Common myeloid progenitor, CD34-positive (primary cell): ENCODE data around the gene LATS1.

Experiments used
- CTCF ChIA-PET: fragments of 350-600 bp; sonication (Branson Sonifier 250); formaldehyde crosslinking; loops from one replicate; lab custom pipeline; 2021; ENCODE audit warnings: antibody characterized with exemption; lab: Charles Lee
- POLR2A ChIA-PET: fragments of 350-600 bp; sonication (Branson Sonifier 250); formaldehyde crosslinking; loops from one replicate; lab custom pipeline; 2021; ENCODE audit warnings: antibody characterized with exemption; lab: Charles Lee
- DNase-seq, 3 donors: peaks; one replicate each; pipeline versions ENCODE4 v3.0.0 to v3.0.0-alpha.2; 2013
- H3K27ac ChIP-seq, 2 experiments: 1 replicate in 1 of 2; 2 replicates in 1 of 2; pipeline ENCODE4 v1.7.0; 2013; ENCODE audit warnings: inconsistent platforms in 2 of 2, low read length in 2 of 2, mild to moderate bottlenecking in 2 of 2, low read depth in 1 of 2, moderate library complexity in 1 of 2; ENCODE audit not compliant: severe bottlenecking in 2 of 2, insufficient read depth in 1 of 2, poor library complexity in 1 of 2
- H3K27me3 ChIP-seq, 5 experiments: replicated peaks in 2 of 5; 1 replicate in 3 of 5; 2 replicates in 2 of 5; pipeline versions ENCODE4 v1.6.1 to v1.7.0; 2013; ENCODE audit warnings: low read length in 4 of 5, mild to moderate bottlenecking in 2 of 5, moderate library complexity in 2 of 5, inconsistent platforms in 1 of 5; ENCODE audit not compliant: insufficient read depth in 5 of 5, control insufficient read depth in 4 of 5
- H3K36me3 ChIP-seq, 4 experiments: 1 replicate in 2 of 4; 2 replicates in 2 of 4; pipeline versions ENCODE4 v1.6.1 to v1.7.0; 2013; ENCODE audit warnings: low read length in 3 of 4, control low read depth in 1 of 4, mild to moderate bottlenecking in 1 of 4; ENCODE audit not compliant: control insufficient read depth in 4 of 4, insufficient read depth in 4 of 4
- H3K4me1 ChIP-seq, 4 experiments: 1 replicate in 3 of 4; 2 replicates in 1 of 4; pipeline versions ENCODE4 v1.6.1 to v1.7.1; 2013; ENCODE audit warnings: low read length in 3 of 4, mild to moderate bottlenecking in 3 of 4, control low read depth in 1 of 4, inconsistent platforms in 1 of 4, moderate library complexity in 1 of 4; ENCODE audit not compliant: control insufficient read depth in 4 of 4, insufficient read depth in 4 of 4; ENCODE audit errors: control extremely low read depth in 1 of 4
- H3K4me3 ChIP-seq, 7 experiments: 1 replicate in 4 of 7; 2 replicates in 3 of 7; pipeline versions ENCODE4 v1.5.1 to v1.7.0; 2013; ENCODE audit warnings: mild to moderate bottlenecking in 7 of 7, low read length in 6 of 7, moderate library complexity in 6 of 7, inconsistent platforms in 2 of 7, low read depth in 2 of 7, control low read depth in 1 of 7; ENCODE audit not compliant: insufficient read depth in 4 of 7, control insufficient read depth in 1 of 7; ENCODE audit errors: extremely low read depth in 1 of 7
- H3K9me3 ChIP-seq, 5 experiments: 1 replicate in 4 of 5; 2 replicates in 1 of 5; pipeline versions ENCODE4 v1.6.1 to v1.7.1; 2013; ENCODE audit warnings: low read length in 4 of 5, mild to moderate bottlenecking in 2 of 5, inconsistent platforms in 1 of 5, low read depth in 1 of 5, moderate library complexity in 1 of 5; ENCODE audit not compliant: control insufficient read depth in 4 of 5, insufficient read depth in 2 of 5; ENCODE audit errors: control extremely low read depth in 1 of 5
- WGBS: methylation state at CpG from one replicate; pipeline ENCODE4 v1.1.5; 2013; ENCODE audit not compliant: insufficient coverage; 5-methylcytosine and 5-hydroxymethylcytosine counted together

Gene LATS1

DNA sequence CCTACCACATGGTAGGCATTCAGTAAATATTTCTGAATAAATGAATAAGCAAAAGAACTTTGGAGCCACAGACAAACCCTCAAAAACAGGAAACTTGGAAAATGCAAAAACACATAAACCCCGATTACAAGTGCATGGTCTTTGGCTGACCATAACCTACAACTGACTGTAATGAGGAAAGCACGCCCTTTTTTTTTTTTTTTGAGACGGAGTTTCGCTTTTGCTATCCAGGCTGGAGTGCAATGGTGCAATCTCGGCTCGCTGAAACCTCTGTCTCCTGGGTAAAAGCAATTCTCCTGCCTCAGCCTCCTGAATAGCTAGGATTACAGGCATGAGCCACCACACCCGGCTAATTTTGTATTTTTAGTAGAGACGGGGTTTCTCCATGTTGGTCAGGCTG is 11.9 kb upstream of the LATS1 start:
- 81% methylated on average over 6 of the region's 8 CpGs for WGBS
- POLR2A ChIA-PET, result no interaction called here
- Histone ChIP-seq H3K4me3 (no peak overlapping the region), H3K27me3 (no peaks in the 10 kb centered on the region), H3K27ac (peak overlapping the region in 1 of 2 experiments; percentile 67), H3K4me1 (peaks cover 6 to 28% (median 21%) of the 10 kb centered on the region in 4 experiments), H3K36me3 (peaks cover 4 to 49% (median 26%) of the 10 kb centered on the region in 4 experiments), H3K9me3 (no peaks in the 10 kb centered on the region)
- no peak for DNase-seq
- CTCF ChIA-PET, result no interaction called here

DNA sequence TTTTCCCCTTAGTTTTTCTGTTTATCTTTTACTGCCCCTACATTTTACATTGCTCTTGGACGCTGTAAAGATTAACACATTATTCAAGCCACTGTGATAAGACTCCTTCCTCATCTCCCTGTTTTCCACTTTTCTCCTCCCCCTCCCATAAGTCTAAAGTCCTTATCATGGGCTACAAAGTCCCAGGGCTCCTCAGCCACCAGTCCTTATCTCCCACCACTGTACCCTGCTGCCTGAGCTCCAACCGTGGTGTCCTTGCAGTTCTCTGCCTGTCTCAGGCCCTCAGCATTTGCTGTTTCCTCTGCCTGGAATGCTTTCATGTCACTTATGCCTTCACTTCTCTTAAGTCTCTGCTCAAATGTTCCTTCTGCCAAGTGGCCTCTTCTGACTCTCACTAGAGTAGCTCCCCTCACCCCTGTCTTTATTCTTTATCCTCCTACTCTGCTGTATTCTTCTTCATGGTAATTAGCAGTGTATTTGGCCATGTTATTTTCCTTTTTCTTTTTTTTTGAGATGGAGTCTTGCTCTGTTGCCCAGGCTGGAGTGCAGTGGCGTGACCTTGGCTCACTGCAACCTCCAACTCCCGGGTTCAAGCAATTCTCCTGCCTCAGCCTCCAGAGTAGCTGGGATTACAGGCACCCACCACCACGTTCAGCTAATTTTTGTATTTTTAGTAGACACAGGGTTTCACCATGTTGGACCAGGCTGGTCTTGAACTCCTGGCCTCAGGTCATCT is 10.8 kb upstream of the LATS1 start:
- no peaks in the 10 kb centered on the region for H3K27me3 ChIP-seq
- peaks cover 4 to 49% (median 24%) of the 10 kb centered on the region in 4 experiments for H3K36me3 ChIP-seq
- no peaks in the 10 kb centered on the region for H3K9me3 ChIP-seq
- peak overlapping the region in 4 of 7 experiments; percentile 6 to 41 (median 30) for H3K4me3 ChIP-seq
- peaks cover 6 to 28% (median 21%) of the 10 kb centered on the region in 4 experiments for H3K4me1 ChIP-seq
- ChIA-PET CTCF (interaction anchor here (0.8 to 1.4 kb wide), 3 partner anchors 10 to 25 kb away, joined by 3 to 5 read pairs (median 4); partner anchors contain the start of gene LATS1), POLR2A (no interaction called here)
- H3K27ac ChIP-seq, result peak overlapping the region in 1 of 2 experiments; percentile 67
- peak in 2 of 3 donors; percentile 29 to 51 for DNase-seq
- 65% methylated on average over 5 of the region's 5 CpGs for WGBS

DNA sequence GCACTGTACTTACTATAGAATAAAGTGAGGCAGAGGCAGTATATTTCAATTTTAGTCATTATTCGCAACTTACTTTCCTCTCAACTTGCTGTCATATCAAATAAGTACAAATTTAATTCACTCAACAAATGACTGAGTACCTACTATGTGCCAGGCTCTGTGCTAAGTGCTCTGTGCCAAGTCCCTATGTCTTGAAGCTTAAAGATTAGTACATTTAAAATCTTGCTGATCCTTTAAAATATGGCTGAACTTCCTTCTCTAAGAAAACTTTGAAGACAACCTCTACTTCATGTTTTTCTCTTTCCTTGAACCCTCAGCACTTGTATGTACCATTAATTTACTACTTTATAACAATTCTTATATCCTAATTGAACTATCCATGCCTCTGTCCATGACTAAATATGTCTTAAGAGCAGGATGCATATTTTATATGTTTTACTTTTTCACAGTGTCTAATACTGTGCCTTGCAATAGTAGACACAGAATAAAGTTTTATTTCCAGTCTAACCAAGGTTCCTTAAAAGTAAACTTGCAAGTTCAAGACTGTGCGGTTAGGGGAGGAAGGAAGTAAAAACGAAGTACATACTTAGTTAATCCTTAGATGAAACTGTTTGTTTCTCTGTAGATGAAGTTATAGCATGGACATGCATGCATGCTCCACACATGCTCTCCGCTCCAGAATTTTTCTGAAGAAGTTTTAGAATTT is 10.0 kb upstream of the LATS1 start:
- Histone ChIP-seq H3K9me3 (no peaks in the 10 kb centered on the region), H3K4me3 (peak overlapping the region in 3 of 7 experiments; percentile 6 to 41 (median 33)), H3K4me1 (peaks cover 6 to 28% (median 21%) of the 10 kb centered on the region in 4 experiments), H3K36me3 (peaks cover 4 to 44% (median 23%) of the 10 kb centered on the region in 4 experiments), H3K27me3 (no peaks in the 10 kb centered on the region), H3K27ac (peak overlapping the region in 1 of 2 experiments; percentile 67)
- DNase-seq, result peak; percentile 56 to 90 (median 80)
- ChIA-PET POLR2A (no interaction called here), CTCF (interaction anchor here (0.8 to 1.4 kb wide), 3 partner anchors 10 to 26 kb away, joined by 3 to 5 read pairs (median 4); partner anchors contain the start of gene LATS1)
- WGBS, result 0% methylated on average over 1 of the region's 4 CpGs

DNA sequence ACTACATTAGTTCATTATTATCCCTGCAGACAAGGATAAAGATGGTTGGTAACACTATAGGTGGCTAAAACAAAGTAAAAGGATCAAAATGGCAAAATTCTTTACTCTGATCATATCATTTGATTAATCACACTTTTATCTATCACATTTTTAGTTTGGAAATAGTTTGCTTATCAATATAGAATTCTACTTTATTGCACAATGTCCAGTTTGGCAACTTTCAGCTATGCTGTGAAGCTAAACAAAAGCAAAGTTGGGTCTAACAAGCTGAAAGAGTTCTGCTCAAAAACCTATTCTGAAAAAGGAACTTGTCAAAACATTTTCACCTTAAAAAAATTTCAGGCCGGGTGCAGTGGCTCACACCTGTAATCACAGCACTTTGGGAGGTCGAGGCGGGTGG is 7.9 kb upstream of the LATS1 start:
- Histone ChIP-seq H3K27me3 (no peaks in the 10 kb centered on the region), H3K4me1 (peaks cover 6 to 28% (median 21%) of the 10 kb centered on the region in 4 experiments), H3K4me3 (no peak overlapping the region), H3K36me3 (peaks cover 4 to 41% (median 17%) of the 10 kb centered on the region in 4 experiments), H3K9me3 (no peaks in the 10 kb centered on the region), H3K27ac (no peak overlapping the region)
- WGBS, result 82% methylated on average over 2 of the region's 3 CpGs
- CTCF ChIA-PET, result interaction anchor here (0.7 to 3.6 kb wide), 5 partner anchors 20 to 110 kb away, joined by 3 to 15 read pairs (median 3); partner anchors contain the start of gene NUP43
- no peak for DNase-seq
- POLR2A ChIA-PET, result interaction anchor here (1.2 kb wide), 1 partner anchor 8 kb away, joined by 3 read pairs; the partner anchor contains the start of gene LATS1

DNA sequence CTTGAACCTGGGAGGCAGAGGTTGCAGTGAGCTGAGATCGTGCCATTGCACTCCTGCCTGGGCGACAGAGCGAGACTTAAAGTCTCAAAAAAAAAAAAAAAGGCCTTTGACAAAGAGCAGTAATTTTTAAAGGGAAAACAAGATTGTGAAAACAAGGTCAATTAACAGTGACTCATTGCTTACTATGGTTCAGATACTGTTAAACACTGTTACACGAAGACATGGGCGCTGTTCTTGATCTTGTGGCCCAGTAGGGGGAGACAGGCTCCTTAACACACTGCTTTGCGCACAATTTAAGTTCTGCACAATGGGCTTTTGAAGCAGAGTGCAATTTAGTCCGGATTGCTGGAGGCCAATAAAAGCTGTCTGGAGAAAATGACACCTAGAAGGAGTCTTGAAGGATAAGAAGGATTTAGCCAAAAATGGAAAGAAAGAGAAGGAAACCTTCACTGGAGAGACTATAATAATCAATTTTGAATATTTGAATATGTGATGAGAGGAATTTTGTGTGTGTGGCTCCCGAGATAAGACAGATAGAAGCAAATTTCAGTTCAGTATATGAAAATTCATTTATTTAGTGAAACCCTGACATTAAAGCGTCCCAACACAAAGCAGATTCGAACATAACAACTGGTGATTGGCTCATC is 6.0 kb upstream of the LATS1 start:
- POLR2A ChIA-PET, result interaction anchor here (0.6 kb wide), 1 partner anchor 74 kb away, joined by 7 read pairs; no protein-coding TSS in a partner anchor
- peaks cover 2 to 27% (median 9%) of the 10 kb centered on the region in 4 experiments for H3K36me3 ChIP-seq
- WGBS, result 64% methylated on average over 9 of the region's 10 CpGs

DNA sequence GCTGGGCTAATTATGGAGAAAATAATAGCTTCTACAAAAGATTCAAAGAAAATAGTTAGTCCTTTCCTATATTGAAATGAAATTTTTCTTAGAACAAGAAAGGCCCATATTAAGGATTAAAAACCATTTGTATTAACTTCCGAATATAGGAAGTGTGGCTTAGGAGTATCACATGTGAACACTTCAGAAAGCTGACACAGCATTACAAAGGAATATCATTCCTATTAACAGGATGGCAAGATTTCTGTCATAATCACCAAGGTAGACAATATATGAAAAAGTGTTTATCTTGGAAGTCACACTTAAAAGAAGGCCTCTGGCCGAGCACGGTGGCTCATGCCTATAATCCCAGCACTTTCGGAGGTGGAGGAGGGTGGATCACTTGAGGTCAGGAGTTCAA is 5.4 kb upstream of the LATS1 start:
- no peaks in the 10 kb centered on the region for H3K9me3 ChIP-seq
- H3K4me1 ChIP-seq, result peaks cover 5 to 26% (median 14%) of the 10 kb centered on the region in 4 experiments

More for the DNA sequence above, 6.0 kb upstream of the LATS1 start:
- CTCF ChIA-PET, result interaction anchor here (0.6 to 3.6 kb wide), 9 partner anchors 8 to 116 kb away, joined by 3 to 15 read pairs (median 3); partner anchors contain the start of gene NUP43
- DNase-seq, result peak; percentile 75 to 83 (median 83)
- Histone ChIP-seq H3K4me1 (peaks cover 5 to 30% (median 16%) of the 10 kb centered on the region in 4 experiments), H3K27me3 (no peaks in the 10 kb centered on the region), H3K27ac (no peak overlapping the region), H3K9me3 (no peaks in the 10 kb centered on the region), H3K4me3 (no peak overlapping the region)

More for the DNA sequence above, 5.4 kb upstream of the LATS1 start:
- no peak overlapping the region for H3K27ac ChIP-seq
- CTCF ChIA-PET, result interaction anchor here (0.8 to 1.9 kb wide), 5 partner anchors 9 to 116 kb away, joined by 3 to 6 read pairs (median 3); no protein-coding TSS in a partner anchor
- no peak overlapping the region for H3K4me3 ChIP-seq
- no peak for DNase-seq
- WGBS, result 93% methylated on average over 3 of the region's 4 CpGs
- POLR2A ChIA-PET, result no interaction called here
- H3K27me3 ChIP-seq, result no peaks in the 10 kb centered on the region
- peaks cover 2 to 27% (median 9%) of the 10 kb centered on the region in 4 experiments for H3K36me3 ChIP-seq
